ENCODE data around the gene CAPN5. TPM values are rescaled to one million over a fixed set of nuclear protein-coding genes. Genes with fewer than 3 reads are reported as not detected.

Gene CAPN5
- total RNA-seq, 4 donors from 2014 or later = 4.0 to 11.3 (median 6.0) TPM

DNA sequence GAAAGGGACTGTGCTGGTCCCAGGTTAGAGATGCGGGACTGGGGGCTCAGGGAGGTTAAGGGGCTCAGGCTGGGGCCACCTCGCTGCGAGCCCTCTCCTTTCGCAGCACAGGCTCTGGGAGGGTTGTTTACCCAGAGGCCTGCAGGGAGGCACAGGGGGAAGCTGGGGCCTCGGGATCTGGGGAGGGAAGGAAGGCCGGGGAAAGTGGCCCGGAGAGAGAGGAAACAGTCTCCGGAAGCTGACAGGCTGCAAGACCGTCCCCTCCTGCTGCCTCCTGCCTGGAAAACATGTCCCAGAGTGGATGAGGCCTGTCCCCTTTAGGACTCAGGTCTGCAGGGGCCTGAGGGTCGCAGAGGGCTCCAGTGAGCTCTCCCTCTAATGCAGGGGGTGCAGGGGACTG lies 106.7 kb downstream of the CAPN5 start:
- no CpG with 5 or more reads among the region's 10 CpGs for WGBS
- DNase-seq (ENCODE audit: extremely low spot score) = no peak
- no peaks in the 10 kb centered on the region for H3K27me3 ChIP-seq
- H3K27ac ChIP-seq (replicated peaks in 1 of 4) = no peak overlapping the region
- TF ChIP-seq POLR2AphosphoS5 (IDR thresholded peaks at IDR 0.05) (no peak), EP300 (IDR thresholded peaks at IDR 0.05) (no peak), POLR2A (IDR thresholded peaks at IDR 0.05; ENCODE audit: low read depth) (no peak)
- TF ChIP-seq, protein P1, sequence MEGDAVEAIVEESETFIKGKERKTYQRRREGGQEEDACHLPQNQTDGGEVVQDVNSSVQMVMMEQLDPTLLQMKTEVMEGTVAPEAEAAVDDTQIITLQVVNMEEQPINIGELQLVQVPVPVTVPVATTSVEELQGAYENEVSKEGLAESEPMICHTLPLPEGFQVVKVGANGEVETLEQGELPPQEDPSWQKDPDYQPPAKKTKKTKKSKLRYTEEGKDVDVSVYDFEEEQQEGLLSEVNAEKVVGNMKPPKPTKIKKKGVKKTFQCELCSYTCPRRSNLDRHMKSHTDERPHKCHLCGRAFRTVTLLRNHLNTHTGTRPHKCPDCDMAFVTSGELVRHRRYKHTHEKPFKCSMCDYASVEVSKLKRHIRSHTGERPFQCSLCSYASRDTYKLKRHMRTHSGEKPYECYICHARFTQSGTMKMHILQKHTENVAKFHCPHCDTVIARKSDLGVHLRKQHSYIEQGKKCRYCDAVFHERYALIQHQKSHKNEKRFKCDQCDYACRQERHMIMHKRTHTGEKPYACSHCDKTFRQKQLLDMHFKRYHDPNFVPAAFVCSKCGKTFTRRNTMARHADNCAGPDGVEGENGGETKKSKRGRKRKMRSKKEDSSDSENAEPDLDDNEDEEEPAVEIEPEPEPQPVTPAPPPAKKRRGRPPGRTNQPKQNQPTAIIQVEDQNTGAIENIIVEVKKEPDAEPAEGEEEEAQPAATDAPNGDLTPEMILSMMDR (IDR thresholded peaks at IDR 0.05) = no peak
- no peaks in the 10 kb centered on the region for H3K9me3 ChIP-seq
- peaks cover 0 to 11% (median 4%) of the 10 kb centered on the region in 4 donors for H3K4me1 ChIP-seq
- no peak overlapping the region for H3K4me3 ChIP-seq
- intact Hi-C loops (cut with DNase I) = no loop called here
- H3K36me3 ChIP-seq = no peaks in the 10 kb centered on the region

DNA sequence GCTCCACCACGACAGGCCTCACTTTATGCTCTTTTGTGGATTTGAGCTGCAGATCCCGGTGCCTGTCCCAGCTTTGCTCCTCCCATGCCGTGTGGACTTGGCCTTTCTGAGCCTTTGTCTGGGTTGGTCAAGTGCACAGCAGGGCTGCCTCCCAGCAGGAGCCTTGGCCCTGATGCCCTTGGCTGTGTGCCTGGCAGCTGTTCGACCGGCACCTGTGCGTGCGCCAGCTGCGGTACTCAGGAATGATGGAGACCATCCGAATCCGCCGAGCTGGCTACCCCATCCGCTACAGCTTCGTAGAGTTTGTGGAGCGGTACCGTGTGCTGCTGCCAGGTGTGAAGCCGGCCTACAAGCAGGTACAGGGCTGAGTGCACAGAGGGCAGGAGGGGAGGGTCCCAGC lies 107.8 kb downstream of the CAPN5 start:
- no peak overlapping the region for H3K4me3 ChIP-seq
- no peaks in the 10 kb centered on the region for H3K27me3 ChIP-seq
- TF ChIP-seq EP300 (IDR thresholded peaks at IDR 0.05) = no peak
- TF ChIP-seq POLR2A (IDR thresholded peaks at IDR 0.05; ENCODE audit: low read depth) = no peak
- TF ChIP-seq, protein P1 (IDR thresholded peaks at IDR 0.05) = no peak
- TF ChIP-seq POLR2AphosphoS5 (IDR thresholded peaks at IDR 0.05) = no peak
- no peaks in the 10 kb centered on the region for H3K9me3 ChIP-seq
- peaks cover 0 to 11% (median 4%) of the 10 kb centered on the region in 4 donors for H3K4me1 ChIP-seq
- H3K27ac ChIP-seq (replicated peaks in 1 of 4) = no peak overlapping the region
- no peaks in the 10 kb centered on the region for H3K36me3 ChIP-seq
- DNase-seq (ENCODE audit: extremely low spot score) = no peak
- WGBS = 73% methylated on average over 6 of the region's 16 CpGs
- intact Hi-C loops (cut with DNase I) = no loop called here

GRCh38 chr11:77175021-77175842 lies 108.5 kb downstream of the CAPN5 start:
- intact Hi-C loops (cut with DNase I) = no loop called here
- Histone ChIP-seq H3K9me3 (no peaks in the 10 kb centered on the region), H3K27me3 (no peaks in the 10 kb centered on the region), H3K4me3 (peak overlapping the region in 3 of 4 donors; percentile 22 to 29 (median 25)), H3K4me1 (peaks cover 0 to 11% (median 4%) of the 10 kb centered on the region in 4 donors), H3K27ac (replicated peaks in 1 of 4) (peak overlapping the region in 2 of 4 donors; percentile 22 to 28), H3K36me3 (no peaks in the 10 kb centered on the region)
- 73% methylated on average over 9 of the region's 15 CpGs for WGBS
- DNase-seq (ENCODE audit: extremely low spot score) = no peak
- TF ChIP-seq EP300 (IDR thresholded peaks at IDR 0.05) = no peak
- peak in 1 of 2 donors; percentile 32 for TF ChIP-seq POLR2AphosphoS5 (IDR thresholded peaks at IDR 0.05)
- TF ChIP-seq, protein P1 (IDR thresholded peaks at IDR 0.05) = no peak

Other genes starting within 250 kb of the CAPN5 start
- gene ACER3, start 206.1 kb upstream of the CAPN5 start, total RNA-seq = 10 to 100 TPM; 10.5 to 12.8 (median 11.2) TPM
- gene B3GNT6, start 32.6 kb upstream of the CAPN5 start, total RNA-seq = under 1 TPM in 1 of 4 donors, not detected in 3; 0.17 TPM
- not detected for gene OMP, start 35.9 kb downstream of the CAPN5 start, total RNA-seq
- 1 to 10 TPM; 4.8 to 9.1 (median 6.4) TPM for gene MYO7A, start 61.3 kb downstream of the CAPN5 start, total RNA-seq
- gene GDPD4, start 234.7 kb downstream of the CAPN5 start, total RNA-seq = not detected